Measurements from ENCODE around the gene KLHL12. TPM values are rescaled to one million over a fixed set of nuclear protein-coding genes. Genes with fewer than 3 reads are reported as not detected.

The KLHL12 gene
- total and polyA plus RNA-seq, 2 of the 8 experiments (the other 6 are each of a cell fraction or from before 2014, with no cell fraction given): 27.2 to 33.3 TPM

GRCh38 chr1:202945483-202945882 is 18.4 kb upstream of the KLHL12 start (continued):
- no peak for TF ChIP-seq CHD7 (IDR thresholded peaks at IDR 0.05; ENCODE audit: insufficient replicate concordance, low read length)
